Measurements from ENCODE around the gene MROH2A.
"Not testable (repeated sequence)": the region's sequence is repeated elsewhere in the genome, so short reads cannot be mapped to it uniquely, and the experiment has no call there.

MROH2A gene

DNA sequence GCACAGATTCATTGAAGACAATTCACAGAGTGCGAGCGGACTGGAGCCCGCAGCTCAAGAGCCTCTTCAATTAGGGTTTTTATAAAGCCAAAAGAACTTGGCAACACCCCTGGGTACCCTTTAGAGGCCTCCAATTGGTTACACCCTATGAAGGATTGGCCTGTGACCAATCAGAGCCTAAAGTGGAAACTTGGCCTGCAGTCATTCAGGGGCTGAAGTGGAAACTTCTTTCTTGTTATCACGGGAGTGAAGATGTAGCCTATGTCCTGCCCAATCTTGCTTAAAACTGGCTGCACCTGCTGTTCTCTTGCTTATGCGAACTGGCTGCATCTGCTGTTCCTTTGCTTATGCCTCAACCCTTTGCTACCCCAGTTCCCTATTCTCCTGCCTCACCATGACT, 78.1 kb downstream of the MROH2A start:
- no peak for DNase-seq (ENCODE audit: low read depth in 2 of 2)

DNA sequence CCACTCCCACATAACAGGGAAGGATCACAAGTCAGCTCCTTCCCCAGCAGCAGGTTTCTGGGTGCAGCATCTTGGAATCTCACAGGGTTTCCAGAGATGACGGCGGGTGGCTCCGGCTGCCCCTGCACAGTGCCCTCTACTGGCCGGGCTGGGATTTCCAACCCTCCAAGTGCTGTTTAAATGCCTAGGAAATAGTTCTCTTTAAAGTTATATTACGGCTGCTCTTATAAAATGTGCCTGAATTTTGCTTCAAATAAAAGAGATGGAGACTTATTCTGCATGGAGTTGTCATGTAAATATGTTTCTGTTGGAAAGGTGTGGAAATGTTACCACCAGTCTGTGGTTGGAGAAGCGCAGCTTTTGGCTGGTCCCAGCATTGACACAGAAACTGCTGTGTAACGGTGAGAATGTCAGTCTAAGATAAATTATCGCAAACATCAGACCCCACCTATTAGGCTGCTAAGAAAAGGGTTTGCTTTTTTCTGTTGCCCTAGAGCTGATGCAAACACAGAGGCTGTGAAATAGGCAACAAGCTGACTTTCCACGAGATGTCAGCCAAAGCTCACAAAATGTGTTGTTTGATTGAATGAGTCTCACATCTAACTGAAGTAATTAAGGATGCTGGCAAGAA, 79.5 kb downstream of the MROH2A start:
- peak; percentile 25 to 34 for DNase-seq (ENCODE audit: low read depth in 2 of 2)

GRCh38 chr2:233858331-233858730, 80.2 kb downstream of the MROH2A start:
- DNase-seq (ENCODE audit: low read depth in 2 of 2): no peak

- no peak for DNase-seq (ENCODE audit: low read depth in 2 of 2)
These were observed 84.2 kb downstream of the MROH2A start for GRCh38 chr2:233862261-233862768.

DNA sequence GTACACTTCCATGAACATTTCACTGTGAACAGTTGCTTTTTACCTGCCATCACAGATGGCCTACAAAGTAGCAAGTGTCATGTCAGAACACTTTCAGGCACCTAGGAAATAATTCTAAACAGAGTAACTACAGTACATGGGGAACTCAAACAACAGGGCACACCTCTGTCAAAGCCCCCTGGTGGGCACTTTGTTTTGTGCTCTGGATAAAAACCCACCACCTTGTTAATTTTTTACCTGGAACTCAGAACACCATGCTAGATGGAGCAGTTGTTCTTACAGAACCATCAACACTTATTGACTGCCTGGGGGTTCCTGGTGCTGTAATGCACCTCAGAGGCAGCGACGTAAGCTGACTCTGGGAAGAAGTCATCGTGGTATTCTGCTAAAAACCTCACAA, 87.7 kb downstream of the MROH2A start:
- DNase-seq (ENCODE audit: low read depth in 2 of 2): no peak

DNA sequence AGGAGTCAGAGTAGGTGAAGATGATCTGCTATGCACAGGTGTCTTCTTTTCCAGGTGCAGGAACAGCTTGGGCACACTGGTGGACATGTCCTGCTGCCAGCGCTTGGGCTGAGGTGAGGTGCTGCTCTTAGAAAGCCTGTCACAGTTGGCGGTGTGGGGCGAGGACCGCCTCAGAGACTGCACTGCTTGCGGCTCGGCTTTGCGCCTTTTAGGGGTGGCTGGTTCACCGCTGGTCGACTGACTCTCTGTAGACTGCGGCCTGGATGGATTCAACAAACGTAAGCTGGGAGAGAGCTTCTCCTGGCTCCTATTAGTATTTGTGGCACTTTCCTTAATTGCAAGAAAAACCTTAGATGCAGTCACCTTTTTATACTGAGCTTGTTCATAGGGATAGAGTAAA, 88.3 kb downstream of the MROH2A start:
- DNase-seq (ENCODE audit: low read depth in 2 of 2): no peak

GRCh38 chr2:233867993-233868532, 89.9 kb downstream of the MROH2A start, which contains the start of gene MSL3B:
Gene MSL3B, minus strand, starts transcription at chr2:233868386.
- peak; percentile 43 to 46 for DNase-seq (ENCODE audit: low read depth in 2 of 2)

DNA sequence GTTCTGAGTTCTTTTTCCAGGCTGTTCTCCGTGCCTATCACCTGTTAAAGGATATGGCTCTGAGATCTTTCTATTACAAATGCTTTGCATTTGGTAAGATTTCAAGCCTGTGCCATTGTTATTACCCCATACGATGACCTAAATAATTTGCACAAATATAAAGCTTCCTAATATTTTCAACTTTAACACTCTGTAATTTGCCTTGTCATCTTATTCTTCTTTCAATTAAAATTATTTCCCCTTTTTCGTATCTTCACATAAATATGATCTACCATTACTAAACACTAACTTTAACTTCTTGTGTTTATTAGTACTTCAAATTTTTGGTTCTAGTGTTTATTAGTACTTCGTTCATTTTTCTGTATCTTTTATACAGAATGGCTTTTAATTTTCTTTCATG, 93.3 kb downstream of the MROH2A start:
- DNase-seq (ENCODE audit: low read depth in 2 of 2): no peak

DNA sequence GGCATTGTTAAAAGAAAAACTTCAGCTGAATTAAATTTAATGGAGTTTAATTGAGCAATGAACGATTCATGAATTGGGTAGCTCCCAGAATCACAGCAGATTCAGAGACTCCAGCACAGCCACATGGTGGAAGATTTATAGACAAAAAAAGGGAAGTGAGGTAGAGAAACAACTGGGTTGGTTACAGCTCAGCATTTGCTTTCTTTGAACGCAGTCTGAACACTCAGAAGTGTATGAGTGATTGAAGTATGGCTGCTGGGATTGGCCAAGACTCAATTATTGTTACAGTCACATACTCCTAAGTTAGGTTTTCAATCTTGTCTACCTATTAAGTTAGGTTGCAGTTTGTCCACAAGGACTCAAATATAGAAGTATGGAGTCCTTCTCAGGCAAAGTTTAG, 94.0 kb downstream of the MROH2A start:
- not testable (repeated sequence) for DNase-seq (ENCODE audit: low read depth in 2 of 2)

- no peak for DNase-seq (ENCODE audit: low read depth in 2 of 2)
These were observed 104.2 kb downstream of the MROH2A start for GRCh38 chr2:233882353-233882752.

Measured in stimulated activated CD8-positive, alpha-beta memory T cell treated with anti-CD3 and anti-CD28 coated beads, Interleukin-15, amount 100 ng/mL, for 48 hours (primary cell).